NCI-H2171 (cell line): ENCODE measurements around the gene UBFD1.
"Not testable (repeated sequence)": the region's sequence is repeated elsewhere in the genome, so short reads cannot be mapped to it uniquely, and the experiment has no call there.

ENCODE experiments used
- DNase-seq: peaks from one replicate; lab custom pipeline; 2025; lab: John Stamatoyannopoulos, UW

UBFD1 gene

DNA sequence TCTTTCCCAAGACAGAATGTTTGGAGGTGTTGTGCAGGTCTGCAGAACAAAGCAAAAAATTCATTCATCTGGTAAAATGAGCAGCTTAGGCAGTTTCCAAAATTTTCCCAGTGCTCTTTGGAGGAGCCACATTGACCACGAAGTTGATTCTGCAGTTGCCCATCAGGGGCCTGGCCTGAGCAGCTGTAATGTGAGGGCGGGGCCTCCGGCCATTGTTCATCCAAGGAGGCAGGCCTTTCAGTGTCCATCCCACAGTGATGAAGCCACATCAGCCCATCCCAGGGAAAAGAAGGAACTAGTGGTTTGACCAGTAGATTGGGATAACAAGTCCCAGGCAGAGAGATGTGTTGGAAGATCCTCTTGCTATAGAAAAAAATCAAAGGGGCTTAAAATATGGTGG lies 10.1 kb downstream of the UBFD1 start:
- DNase-seq = no peak

DNA sequence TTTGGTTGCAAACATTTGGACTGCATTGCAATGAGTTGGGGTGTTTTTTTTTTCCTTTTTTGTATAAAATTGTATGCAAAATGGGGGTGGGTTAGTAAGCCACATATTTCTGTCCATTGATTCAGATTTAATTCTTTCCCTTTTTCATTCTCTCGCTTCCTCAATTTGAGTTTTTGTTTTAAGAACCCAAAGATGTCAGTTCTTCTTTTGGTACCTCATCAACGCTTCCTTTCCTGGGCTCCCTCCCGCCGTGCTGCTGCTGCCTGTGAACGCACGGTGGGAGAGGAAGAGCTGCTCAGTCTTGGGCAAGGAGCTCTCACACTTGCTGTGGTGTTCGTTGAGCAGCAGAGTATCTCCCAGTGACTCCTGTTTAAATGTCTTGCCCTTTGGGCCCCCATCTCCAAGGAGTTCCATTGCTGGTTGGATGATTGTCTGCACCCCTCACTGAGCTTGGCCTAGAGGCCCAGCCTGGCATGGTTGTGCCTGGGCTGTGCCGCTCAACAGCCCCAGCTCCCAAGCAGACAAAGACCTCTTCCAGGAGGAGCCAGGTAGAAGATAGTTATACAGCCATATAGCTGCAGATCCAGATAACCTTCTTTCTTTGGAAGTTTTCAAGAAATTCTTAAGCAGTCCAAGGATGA lies 13.6 kb downstream of the UBFD1 start:
- DNase-seq = no peak

DNA sequence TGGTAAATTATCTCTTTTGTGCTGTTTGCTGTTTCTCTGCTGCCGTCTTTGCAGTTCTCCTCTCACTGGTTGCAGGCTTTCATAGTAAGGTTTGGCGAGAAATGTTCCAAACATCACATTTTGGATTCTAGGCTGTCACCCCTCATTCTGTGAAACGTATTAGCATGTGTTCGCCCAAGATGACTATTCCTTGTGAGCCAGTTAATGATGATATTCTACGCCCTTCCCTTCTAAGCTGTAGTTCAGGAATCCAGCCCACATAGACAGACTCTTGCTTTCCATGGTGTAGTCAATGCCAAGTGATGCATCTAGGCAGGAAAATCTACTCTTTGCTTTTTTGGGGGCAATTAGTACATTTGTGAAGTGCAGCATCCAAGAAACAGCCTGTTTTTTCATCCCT lies 14.4 kb downstream of the UBFD1 start:
- no peak for DNase-seq

DNA sequence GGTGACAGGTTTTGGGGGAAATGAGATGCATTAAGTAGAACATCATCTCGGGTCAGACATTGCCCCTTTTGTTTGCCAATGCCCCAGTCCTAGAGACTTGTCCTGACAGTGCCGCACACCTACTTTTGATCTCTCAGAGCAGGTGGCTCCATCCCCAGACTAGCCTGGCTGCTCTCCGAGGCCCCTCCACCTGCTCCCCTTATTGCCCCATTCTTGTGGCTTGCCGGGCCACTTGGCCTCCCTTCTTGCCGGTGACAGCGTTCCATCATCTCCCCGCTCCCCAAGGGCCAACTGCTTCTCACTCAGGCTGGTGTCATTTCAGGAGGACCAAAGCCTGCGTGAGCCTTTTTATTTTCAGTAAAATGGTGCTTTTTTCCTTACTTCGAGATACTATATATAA lies 14.9 kb downstream of the UBFD1 start:
- no peak for DNase-seq

DNA sequence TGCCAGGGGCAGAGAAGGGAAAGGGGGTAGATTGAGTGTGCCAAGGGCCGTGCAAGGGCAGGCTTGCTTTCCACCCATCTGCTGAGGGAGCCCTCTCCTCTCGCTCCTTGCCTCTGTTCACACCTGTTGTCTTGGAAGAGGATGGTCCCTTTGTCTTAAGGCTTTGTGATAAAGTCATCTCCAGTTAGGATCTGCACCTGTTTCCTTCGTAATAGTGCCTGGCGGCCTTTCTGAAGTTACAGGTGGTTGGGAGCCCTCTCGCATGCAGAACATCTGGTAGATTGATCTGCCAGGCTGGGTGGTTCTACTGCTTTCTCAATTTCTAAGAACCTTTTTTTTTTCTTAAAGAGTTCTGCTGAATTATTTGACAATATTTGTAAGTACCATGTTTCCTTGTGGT lies 16.3 kb downstream of the UBFD1 start:
- no peak for DNase-seq

DNA sequence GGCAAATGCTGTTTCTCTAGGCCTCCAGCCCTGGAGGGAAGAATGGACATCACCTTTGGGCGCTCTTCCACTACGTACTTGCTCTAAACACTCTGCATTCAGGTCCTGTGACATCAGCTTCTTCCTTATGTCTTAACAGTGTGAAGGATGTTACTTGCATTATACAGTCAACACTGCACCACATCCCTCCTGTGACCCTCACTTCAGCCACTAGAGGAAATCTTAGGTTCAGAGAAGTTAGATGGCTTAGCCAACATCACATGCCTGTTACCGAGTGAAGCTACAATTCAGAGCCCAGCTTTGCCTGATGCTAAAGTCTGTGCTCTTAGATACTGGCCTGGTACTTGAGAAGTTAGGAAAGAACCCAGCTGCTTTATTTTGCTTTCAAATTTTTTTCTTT lies 18.3 kb downstream of the UBFD1 start:
- no peak for DNase-seq

DNA sequence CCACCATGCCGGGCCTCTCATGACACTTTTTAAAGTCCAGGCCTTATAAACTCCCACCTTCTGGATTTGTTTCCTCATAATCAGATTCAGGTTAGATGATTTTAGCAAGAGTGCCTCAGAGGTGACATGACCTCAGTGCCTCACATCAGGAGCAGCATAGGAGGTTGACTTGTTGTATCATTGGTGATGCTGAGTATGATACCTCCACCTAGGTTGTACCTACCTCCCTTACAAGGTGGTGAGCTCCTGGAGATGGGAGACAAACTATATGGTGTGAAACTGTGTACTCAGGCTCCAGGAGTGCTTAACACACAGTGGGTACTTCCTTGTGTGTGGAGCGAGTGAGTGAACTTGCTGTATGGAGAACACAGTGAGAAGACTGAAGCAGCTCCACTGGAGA lies 20.0 kb downstream of the UBFD1 start:
- no peak for DNase-seq

DNA sequence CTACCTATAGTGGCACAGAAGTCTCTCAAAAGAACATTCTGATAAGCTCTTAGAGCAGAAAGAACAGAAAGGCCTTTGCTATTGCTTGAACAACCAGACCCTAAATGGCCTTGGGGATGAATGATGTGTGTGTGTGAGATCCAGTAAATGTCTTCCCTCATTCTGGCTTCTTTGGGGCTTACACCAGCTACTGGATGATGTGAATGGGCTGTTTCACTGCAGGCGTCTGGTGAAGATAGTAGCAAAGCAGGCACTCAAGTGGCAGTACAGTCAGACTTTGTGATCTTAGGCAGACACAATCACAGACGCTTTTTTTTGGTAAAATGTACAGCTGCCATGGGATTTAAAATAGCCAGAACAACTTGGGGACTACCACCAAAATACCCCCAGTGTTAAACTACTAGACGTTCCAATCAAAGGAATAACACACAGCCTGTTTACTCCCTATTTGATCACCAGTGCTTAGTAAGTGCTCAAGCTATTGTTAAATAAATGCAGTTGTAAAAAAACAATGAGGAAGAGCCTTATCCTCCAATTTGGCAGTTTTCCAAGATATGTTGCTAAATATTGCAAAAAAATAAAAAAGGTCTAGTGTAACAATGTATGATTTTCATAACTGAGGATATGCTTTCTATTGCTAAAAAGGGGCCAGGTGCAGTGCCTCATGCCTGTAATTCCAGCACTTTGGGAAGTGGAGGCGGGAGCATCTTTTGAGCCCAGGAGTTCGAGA lies 20.7 kb downstream of the UBFD1 start:
- DNase-seq = no peak

DNA sequence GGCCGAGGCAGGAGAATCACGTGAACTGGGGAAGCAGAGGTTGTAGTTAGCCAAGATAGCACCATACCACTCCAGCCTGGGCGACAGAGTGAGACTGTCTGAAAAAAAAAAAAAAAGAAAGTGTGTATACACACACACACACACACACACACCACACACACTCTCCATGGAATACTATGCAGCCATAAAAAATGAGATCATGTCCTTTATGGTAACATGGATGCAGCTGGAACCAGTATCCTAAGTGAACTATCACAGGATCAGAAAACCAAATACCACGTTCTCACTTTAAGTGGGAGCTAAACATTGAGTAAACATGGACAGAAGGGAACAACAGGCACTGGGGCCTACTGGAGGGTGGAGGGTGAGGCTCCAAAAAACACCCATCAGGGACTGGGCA lies 21.8 kb downstream of the UBFD1 start:
- no peak for DNase-seq

DNA sequence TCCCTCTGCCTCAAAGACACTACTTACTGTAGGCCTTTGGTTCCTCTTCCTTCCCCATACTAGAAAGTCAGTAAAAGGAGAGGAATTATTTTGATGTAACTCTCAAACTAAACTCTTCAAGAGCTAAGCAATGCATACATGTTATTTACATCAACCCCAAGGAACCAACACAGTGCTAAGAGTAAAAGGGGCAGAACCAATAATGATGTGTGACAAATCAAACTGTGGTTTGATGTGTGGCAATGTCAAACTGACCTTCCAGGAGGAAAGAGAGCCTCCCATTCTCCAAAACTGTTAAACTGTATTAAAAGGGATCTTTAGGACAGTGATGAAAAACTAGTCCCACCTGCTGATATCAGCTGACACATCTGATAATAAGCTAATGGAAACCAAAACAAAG lies 22.9 kb downstream of the UBFD1 start:
- DNase-seq = no peak

DNA sequence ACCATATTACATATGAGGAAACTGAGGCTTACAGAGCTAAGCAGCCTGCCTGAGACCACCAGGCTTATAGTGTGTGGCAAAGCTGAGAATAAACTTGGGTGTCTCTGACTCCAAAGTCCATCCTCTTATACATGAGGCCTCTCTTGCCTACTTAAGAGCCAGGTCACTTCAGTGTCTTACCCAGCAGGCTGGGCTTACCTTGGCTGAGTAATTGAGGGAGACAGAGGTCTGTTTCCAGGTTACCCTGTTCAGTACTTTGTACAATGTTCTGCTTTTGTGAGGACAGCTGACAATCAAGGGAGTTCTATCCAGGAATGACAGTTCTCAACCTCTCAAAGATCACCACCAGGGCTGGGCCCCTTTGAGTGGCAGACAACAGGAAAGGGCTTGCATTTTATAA lies 24.2 kb downstream of the UBFD1 start:
- DNase-seq = no peak

DNA sequence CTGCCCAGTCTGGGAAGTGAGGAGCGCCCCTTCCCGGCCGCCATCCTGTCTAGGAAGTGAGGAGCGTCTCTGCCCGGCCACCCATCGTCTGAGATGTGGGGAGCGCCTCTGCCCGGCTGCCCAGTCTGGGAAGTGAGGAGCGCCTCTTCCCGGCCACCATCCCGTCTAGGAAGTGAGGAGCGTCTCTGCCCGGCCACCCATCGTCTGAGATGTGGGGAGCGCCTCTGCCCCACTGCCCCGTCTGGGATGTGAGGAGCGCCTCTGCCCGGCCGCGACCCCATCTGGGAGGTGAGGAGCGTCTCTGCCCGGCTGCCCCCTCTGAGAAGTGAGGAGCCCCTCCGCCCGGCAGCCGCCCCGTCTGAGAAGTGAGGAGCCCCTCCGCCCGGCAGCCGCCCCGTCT lies 25.7 kb downstream of the UBFD1 start:
- not testable (repeated sequence) for DNase-seq

DNA sequence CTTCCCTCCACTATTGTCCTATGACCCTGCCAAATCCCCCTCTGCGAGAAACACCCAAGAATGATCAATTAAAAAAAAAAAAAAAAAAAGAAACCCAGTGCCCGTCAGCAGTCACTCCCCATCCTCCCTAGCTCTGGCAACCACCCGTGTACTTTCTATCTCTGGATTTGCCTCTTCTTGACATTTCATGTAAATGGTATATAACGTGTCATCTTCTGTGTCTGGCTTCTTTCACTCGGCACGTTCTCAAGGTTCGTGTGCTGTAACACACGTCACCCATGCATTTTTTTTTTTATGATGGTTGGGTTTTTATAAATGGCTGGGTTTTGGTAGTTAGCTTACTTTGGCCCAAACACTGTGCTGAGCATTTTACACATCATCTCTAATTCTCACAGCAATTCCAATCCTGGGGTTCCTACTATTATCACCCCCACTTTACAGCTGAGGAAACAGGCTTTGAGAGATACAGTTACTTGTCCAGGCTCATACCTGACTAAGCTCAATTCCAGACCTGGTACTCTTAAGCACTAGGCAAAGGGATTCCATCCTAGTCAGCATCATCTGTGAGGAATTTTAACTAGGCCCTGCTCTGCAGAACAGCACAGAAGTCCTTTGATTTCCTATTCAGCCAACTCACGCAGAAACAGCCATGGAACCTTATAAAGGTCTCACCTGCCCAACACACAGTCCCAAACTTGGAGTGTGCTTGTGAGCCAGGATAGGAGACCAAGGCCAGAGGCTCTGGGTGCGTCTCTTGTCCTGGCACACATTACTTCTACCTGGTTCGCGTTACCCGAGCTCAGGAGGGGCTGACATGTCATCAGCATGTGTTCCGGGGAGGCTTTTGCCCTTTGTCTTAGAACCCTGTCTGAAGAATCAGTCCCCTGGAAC lies 26.9 kb downstream of the UBFD1 start:
- DNase-seq = no peak

DNA sequence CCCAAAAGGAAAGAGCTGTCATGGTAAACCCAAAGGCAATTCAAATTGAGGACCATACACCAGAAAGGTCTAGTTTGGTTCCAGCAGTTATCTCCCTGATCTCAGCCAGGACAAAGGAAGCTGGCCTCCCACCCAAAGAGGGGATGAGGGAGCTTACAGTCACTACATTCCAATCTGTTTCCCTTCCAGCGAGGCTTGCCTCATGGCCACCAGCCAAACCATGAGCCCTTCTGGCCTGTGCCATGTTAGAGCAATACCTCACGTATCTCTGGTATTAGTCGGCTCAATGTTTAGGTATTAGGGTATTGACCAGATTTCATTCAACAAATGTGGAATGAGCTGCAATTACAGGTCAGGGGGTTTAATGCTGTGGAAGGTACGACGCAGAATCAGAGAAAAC lies 30.2 kb downstream of the UBFD1 start:
- no peak for DNase-seq

DNA sequence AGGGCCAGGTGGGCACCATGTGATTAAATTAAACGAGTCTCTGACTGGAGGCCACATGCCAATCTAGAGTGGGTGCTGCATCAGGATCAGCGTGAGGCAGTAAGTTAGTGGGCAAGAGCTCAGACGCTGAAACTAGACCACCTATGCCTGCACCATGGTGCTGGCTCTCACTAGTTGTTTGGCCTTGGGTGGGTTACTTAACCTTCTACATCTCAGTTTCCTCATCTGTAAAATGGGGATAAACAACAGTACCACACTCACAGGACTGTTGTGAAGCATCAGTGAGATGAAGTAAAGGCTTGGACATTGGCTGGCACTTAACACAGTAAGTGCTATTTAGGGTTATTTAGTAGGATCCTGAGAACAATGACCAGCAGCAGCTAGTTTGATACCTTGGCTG lies 32.7 kb downstream of the UBFD1 start:
- DNase-seq = no peak

DNA sequence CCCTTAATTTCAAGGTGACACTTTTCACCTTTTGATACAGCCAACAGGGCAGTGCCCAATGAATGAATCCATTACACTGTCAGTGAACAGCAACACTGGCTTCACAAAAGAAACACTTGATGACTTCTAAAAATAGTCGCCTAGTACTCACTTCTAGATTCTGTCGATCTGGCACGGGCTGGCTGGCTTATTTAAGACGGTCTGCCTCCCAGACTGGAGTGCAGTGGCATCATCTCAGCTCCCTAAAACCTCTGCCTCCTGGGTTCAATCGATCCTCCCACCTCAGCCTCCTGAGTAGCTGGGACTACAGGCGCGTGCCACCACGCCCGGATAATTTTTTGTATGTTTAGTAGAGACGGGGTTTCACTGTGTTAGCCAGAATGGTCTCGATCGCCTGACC lies 36.7 kb downstream of the UBFD1 start:
- no peak for DNase-seq

DNA sequence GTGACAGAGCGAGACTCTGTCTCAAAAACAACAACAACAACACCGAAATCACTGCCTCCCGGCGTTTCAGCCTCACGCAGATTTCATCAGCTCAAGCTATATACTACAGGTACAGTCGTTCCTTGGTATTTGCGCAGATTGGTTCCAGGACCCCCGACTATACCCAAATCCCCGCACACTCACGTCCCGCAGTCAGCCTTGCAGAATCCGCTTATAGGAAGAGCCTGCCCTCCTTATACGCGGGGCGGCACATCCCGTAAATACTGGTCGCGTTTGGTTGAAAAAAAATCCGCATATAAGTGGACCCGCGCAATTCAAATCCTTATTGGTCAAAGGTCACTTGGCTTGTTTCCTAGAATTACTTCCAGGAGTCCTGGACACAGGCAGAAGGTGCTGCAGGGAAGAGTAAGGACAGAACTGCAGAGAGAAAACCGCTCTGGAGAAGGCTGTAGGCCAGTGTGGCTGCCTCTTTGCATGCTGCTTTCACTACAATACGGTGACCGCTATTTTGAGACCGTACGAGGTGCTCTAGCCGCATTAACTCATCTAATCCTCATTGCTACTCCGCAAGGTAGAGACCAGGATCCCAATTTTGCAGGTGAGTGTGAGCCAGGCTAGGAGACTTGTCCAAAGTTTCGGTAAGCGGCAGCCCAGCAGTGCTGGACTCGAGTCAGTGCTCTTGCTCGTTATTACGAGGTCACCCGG lies 37.9 kb downstream of the UBFD1 start:
- no peak for DNase-seq

DNA sequence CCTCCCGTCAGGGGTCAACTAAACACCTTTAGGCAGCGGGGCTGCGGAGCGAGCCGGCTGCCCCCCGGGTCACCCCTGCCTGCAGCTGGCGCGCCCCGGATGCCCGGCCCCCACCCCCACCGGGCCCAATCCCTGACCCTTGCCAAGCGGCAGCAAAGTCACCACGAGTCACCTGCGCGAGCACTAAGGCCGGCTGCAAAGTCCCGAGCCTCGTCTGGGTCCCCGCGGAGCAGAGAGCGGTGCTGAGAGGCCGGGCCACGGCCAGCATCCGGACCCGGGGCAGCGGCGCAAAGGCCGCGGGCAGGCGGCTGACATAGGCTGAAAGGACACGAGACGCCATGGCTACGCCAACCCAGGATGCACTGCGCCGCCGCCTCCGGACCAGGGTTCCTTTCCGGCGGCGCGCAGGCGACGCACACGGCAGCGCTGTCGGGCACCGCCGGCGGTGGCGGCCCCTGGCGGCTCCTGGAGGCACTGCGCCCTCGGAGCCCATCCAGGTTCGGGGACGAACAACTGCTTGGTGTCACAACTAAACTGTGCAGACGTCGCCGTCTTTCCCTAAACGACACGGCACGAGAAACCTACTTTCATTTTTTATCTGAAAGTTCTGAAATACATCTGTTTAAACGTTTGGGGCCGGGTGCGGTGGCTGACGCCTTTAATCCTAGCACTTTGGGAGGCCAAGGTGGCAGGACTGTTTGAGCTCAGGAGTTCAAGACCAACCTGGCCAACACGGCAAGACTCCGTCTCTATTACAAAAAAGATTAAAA lies 38.6 kb downstream of the UBFD1 start, which contains the start of gene NDUFAB1:
TSS of gene NDUFAB1 (minus strand) at position 366 of the 770 bp plus-strand sequence. CDS start at position 340, 26 bp downstream.
- DNase-seq = peak; percentile 85

DNA sequence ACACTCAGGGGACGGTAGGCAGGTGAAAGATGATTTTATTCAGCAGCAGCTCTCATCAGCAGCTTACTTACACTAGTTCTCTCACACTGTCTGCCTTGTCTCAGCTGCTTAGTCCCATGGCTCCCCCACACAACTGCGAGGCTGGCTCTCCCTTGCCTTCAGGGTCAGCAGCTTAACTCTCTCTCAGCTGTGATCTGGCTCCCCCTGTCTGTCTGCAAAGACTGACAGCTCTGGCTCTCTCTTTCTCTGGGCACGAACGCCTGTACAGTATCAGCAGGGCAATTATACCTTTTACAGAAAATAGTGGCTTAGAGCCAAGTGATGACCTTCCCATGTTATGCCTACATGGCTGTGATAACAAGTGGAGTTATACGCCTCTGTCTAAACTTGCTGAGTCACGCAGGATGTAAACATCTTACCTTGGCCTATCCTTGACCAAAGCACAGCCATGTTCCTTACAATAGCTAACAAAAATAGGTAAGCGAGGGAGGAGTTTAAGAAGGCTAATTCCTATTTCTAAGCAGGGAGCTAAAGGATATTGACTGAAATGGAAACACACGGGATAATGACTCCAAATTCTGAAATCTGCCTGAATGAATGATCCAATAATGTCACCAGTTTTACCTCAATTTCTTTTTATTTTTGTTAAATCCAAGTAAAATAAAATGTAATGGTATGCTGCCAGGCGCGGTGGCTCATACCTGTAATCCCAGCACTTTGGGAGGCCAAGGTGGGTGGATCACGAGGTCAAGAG lies 39.7 kb downstream of the UBFD1 start:
- DNase-seq = no peak

DNA sequence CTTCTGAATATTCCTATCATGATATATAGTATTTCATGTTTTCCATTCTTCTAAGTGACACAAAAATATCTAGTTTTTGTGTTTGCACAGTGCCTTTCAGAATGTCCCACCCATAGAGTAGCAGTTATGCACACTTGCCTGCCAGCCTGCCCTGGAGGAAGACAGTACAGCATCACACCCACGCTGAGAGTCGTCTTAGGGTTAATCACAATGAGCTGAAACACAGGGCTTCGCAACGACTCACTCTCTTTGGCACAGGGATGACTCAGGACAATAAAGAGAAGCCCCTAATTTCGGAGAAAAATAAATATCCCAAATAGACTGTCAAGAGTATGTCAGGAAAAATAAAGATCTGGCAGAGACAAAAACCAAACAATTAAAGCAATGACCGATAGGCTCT lies 50.2 kb downstream of the UBFD1 start:
- no peak for DNase-seq

DNA sequence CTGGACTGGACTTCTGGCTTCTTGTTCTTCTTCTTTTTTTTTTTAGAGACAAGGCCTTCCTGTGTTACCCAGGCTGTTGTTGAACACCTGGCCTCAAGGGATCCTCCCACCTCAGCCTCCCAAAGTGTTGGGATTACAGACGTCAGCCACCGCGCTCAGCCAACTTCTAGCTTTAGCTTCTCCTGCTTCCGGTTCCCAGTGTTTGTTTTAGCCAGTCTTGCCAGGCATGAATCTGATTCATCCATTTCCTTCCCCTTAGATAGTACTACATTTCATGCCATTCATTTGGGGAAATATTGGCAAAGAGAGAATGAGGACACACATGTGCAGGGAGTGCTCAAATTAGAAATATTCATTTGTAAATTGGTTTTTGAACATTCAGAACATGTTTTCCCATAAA lies 50.7 kb downstream of the UBFD1 start:
- no peak for DNase-seq
